ENCODE data around the gene SMIM22.

Gene SMIM22

DNA sequence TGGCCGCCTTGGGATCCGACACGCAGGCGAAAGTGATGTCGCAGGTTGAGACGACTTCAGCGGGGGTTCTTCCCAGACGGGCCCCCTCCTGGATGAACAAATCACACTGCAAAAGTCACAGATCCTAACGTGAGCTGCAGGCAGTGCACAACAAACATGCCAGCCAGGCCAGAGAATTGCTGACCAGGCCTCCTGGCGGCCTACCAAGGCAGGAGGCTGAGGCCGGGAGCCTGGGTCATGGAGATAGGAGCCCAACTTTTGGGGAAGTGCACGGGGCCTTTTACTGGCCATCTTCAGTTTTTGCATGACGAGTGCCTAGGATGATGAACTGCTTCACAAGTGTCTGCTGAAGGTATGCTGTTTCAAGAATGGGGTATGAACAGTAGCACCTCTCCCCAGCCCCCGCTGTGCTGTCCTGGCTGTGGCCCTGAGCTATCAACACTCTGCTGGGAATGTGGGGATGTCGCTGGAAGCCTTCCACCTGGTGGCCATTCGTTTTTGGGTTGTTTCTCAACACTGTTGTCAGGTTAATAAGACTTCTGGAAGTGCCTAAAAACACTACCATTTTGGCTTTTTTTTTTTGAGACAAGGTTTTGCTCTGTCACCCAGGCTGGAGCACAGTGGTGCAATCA lies 19.5 kb downstream of the SMIM22 start:
- DNase-seq (ENCODE audit: low spot score) (no peak), FAIRE-seq (no peak)

DNA sequence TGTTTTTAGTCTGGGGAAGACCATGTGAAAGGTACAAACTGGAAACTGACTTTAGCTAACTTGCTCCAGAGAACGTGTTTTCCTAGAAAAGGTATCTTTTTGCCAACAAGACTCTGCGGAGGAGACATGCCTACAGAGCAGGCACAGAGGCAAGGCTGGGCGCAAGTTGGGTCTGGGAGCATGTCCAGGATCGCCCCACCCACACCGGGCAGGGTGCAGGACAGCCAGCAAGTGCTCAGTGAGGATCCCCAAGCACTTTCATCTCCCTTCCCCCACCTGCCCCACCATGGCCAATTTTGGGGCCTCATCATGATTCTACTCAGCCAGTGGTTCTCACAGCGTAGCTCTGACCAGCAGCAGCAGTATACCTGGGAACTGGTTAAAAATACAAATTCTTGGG lies 25.5 kb downstream of the SMIM22 start:
- DNase-seq (ENCODE audit: low spot score): no peak

DNA sequence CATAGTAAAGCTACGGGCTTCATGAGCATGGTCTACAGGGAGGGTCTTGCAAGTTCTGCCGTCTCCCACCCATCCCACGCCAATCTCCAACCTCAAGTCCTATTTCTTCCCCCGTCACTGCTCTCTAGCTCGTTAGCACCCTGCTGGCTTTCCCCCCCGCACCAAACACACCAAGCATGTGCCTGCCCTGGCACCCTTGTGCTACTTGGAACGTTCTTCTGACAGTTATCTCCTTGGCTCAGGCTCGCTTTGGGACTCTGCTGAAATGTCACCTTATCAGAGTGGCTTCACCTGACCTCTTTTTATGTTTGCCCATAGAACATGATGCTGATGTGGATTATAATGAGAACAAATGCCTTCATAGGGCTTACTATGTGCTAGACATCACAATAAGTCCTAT lies 30.0 kb downstream of the SMIM22 start:
- DNase-seq (ENCODE audit: low spot score): no peak
- peak; percentile 40 for FAIRE-seq

More for the DNA sequence above, 25.5 kb downstream of the SMIM22 start:
- no peak for FAIRE-seq

DNA sequence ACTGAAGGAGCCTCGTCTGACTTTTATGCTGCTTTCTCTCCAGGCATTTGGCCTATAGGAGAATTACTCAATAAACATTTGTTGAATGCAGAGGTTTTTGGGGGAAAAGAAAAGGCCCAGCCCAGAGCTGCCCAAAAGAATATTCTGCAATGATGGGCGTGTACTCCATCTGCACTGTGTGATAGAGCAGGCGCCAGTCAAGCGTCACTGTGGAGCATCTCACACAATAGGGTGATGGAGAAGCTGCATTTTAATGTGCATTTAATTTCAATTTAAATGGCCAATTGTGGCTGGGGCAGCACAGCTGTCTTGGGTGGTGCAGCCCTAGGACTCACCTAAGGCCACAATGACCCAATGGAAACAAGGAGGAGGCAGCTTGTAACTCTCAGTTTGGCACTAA lies 31.4 kb downstream of the SMIM22 start:
- DNase-seq (ENCODE audit: low spot score): no peak
- FAIRE-seq: no peak

DNA sequence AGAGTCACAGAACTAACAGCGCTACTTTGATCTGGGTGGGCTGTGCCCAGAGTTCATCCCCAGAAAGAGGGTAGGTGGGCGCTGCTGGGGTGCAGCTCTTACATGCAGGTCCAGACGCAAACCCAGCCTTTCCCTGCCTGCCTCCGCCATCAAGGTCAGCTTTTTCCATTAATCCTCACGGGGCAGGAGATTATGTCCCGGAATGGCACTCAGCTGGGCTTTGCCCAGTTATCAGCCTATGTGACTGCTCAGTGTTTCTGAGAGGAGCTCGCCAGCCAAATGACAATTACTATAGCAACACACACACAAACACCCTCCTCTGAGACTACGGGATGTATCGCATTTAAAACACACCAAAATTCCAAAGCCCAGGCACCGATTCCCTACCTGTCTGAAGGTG lies 31.8 kb downstream of the SMIM22 start:
- no peak for DNase-seq (ENCODE audit: low spot score)
- FAIRE-seq: no peak

DNA sequence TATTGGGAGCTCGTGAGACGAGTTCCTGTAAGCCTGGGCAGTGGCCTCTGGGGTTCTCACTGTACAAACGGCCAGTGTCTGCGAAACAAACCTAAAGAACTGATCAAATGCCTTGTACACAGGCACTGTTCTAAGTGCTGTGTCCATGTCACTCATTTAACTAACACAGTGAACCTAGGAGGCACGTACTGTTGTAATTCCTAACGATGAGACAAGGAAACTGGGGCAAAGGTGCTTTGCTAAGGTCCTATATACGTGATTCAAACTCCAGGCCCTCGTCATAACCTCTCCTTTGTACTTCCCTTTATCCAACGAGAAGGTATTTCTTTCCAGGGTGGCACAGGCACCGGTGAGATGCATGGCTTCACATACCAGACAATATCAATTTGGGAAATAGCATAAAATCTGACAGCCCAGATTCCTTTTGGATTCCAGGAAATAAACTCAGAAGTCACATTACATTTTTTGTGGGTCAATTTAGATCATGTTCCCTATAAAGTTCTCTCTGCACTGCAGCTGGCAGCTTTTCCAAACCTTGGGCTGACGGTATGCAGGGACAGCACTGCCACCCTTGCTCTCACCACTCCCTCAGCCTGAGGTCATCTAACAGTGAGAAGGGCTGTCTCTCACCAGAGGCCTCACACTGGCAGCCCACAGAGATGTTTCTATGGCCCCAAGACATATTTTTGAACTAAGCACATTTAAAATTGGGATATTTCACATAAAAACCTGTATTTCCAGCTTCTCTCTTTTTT lies 33.6 kb downstream of the SMIM22 start:
- FAIRE-seq (no peak), DNase-seq (ENCODE audit: low spot score) (no peak)

DNA sequence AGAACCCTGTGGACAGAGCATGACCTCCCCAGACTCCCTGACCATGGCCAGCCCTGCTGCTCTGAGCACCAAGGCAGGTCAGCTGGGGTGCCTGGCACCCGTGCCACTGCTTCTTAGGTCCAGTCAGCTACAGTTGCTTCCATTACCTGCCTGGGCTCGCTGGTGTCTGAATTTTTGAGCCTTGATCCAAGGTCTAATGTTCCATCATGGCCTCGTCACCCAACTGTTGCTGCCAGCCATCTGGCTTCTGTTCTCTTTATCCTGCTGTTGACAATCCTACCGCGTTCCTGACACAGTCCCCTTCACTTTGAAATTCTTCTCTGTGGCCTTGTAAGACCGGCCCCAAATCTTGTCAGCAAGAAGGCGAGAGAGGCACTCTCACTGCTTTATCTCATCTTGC lies 35.2 kb downstream of the SMIM22 start:
- no peak for FAIRE-seq

DNA sequence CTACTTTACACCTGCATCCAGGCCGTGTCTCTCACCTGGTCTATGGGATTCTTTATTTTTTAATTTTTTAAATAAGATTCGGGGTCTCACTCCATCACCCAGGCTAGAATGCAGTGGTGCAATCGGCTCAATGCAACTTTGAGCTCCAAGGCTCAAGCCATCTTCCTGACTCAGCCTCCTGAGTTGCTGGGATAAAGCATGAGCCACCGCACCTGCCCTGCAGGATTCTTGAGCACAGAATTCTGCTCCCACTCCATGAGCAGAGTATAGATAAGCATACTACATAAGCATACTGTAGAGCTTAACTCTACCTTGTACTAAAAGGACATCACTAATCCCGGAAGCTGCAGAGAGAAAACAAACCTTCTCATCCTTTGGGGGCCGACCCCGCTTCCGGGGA lies 36.4 kb downstream of the SMIM22 start:
- FAIRE-seq: no peak

More for the DNA sequence above, 35.2 kb downstream of the SMIM22 start:
- DNase-seq (ENCODE audit: low spot score): no peak

DNA sequence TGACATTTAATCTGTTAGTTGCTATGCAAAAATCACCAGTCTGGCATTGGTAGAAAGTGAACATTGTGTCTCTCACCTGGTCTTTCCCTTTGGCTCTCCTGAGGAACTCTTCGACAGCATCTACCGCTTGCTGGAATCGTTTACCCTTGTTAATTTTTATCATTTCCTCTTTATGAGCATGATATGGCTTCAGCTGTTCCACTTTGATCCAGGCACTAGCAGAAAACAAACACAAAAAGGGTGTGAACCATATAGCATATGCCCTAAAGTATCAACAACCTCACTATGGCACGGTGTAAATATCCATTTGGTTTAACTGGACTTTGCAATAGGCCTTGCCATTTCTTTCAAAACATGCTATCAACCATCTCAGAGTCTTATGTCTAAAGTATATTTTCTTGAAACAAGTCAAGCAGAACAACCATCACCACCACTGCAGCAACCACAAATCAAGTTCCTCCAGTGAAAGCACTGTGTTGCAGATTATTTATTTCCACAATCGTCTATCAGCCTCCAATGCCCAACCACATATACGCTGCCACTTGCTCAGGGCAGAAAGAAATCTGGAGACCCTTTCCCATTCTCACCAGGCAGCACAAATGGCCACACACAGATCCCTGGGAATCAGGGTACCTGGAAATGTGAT lies 37.7 kb downstream of the SMIM22 start:
- FAIRE-seq: no peak
- no peak for DNase-seq (ENCODE audit: low spot score)

More for the DNA sequence above, 36.4 kb downstream of the SMIM22 start:
- no peak for DNase-seq (ENCODE audit: low spot score)

DNA sequence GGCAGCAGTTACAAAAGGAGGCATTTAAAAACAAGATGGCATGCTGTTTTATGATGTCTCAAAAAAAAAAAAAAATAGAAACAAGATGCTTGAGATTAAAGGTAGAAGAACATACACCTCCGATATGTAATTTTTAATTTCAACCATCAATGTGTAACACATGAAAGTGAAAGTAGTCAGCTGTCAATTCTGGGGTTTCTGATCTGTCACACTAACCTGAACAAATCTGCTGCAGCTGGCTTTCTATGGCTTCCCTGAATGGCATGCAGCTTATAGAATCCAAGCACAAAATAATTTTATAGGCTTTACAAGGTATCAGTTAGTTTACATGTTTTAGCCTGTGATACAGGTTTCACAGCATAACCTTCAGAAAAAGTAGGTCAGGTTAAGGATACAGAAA lies 38.4 kb downstream of the SMIM22 start:
- DNase-seq (ENCODE audit: low spot score) (no peak), FAIRE-seq (no peak)

DNA sequence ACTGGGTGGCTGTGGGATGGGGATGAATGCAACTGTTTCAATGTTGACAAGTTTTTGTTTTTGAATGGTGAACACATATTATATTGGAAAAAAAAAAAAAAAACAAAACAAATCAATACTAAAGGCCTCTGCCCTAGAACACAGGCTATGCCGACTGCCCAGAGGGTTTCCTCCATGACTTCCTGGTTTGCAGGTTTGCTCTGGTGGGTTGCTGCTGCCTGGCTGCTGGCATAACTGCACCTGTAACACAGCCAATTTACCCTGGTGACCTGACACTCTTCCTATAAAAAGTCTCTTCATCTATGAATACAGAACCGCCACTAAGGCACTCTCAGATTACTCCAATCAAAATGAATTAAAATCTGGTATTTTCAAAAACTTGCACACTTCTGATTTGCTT lies 41.6 kb downstream of the SMIM22 start:
- FAIRE-seq (no peak), DNase-seq (ENCODE audit: low spot score) (no peak)

DNA sequence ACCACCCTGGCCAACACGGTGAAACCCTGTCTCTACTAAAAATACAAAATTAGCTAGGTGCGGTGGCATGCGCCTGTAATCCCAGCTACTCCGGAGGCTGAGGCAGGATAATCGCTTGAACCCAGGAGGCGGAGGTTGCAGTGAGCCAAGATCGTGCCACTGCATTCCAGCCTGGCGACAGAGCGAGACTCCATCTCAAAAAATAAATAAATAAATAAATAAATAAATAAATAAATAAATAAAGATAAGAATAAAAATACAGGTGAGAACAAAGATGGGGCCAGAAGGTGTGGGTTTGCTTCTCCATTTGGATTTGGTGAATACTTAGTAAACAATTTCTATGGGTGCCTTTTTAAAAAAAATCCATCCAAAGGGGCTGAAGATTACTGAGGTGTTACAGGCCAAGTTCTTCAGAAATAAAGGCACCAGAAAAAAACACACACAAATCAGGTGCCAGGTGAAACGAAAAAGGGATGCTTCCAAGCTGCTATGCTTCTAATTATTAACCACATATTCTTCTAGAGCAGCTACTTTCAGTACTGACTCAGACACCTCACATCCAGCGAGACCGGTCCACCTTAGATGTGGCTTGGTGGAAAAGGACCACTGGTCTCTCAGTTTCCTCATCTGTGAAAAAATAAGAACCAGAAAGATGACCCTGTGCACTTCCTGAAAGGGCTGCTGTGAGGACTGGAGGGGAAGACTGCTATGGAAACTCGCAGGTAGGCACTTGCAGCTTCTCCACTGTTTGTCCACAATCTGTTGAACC lies 42.7 kb downstream of the SMIM22 start:
- FAIRE-seq: no peak
- DNase-seq (ENCODE audit: low spot score): no peak

DNA sequence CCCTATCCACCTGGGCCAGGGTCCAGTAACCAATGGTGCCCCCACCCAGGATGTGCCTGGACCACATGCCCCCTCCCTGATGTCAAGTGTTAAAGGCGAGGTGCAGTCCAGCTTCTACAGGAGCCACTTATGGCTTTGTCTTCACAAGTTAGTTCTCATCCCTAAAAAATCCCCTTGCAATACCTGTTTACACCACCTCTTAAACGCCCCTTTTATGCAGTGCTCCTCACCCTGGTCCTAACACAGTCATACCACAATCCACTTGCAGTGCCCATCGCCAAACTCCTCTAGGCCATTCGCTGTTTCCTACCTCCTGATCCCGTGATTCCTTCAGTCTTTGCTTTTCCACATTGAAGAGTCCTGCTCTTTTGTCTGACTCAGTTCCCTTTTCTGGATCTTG lies 44.8 kb downstream of the SMIM22 start:
- DNase-seq (ENCODE audit: low spot score) (no peak), FAIRE-seq (no peak)

DNA sequence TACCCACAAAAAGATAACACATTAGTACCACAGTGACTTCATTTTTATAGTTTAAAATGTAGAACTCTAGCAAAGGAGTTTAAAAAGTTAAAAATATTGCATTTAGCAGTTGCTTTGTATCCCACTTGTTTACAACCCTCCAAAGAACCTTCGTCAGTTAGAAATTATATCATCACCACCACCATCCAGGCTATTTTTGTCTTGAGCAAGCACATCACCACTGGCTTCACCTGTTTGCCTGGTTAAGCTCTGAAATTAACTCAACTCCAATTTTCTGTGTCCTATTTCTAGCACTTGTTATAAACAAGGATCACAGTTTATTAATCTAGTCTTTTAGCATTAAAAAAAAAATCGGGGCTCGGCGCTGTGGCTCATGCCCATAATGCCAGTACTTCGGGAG lies 45.8 kb downstream of the SMIM22 start:
- FAIRE-seq: no peak
- DNase-seq (ENCODE audit: low spot score): no peak
